Measurements from ENCODE around the gene PTPRG. TPM values are rescaled to one million over a fixed set of nuclear protein-coding genes. Genes with fewer than 3 reads are reported as not detected.

The PTPRG gene
- total RNA-seq, 2 experiments from 2014 or later = 0.03 to 0.05 TPM

- DNase-seq (no peak), ATAC-seq (ENCODE audit: poor library complexity) (no peak)
- no peaks in the 10 kb centered on the region for H3K27me3 ChIP-seq (ENCODE audit: control insufficient read depth in 1 of 2, insufficient read depth in 2 of 2, low read length in 2 of 2)
- ChIA-PET CTCF (no interaction called here), POLR2A (no interaction called here)
- no peaks in the 10 kb centered on the region for H3K4me1 ChIP-seq (ENCODE audit: insufficient read depth, low read length)
- no peaks in the 10 kb centered on the region for H3K9me3 ChIP-seq (ENCODE audit: control insufficient read depth in 1 of 2, insufficient read depth in 1 of 2, low read length in 2 of 2)
- H3K4me1 Mint-ChIP-seq (ENCODE audit: low read depth) = no peaks in the 10 kb centered on the region
- no peak overlapping the region for H3K4me3 ChIP-seq (ENCODE audit: low read length)
- H3K27ac ChIP-seq (ENCODE audit: low read depth in 1 of 2, low read length in 2 of 2) = no peak overlapping the region
- H3K4me3 Mint-ChIP-seq = no peak overlapping the region
- intact Hi-C loops (cut with DNase I, micrococcal nuclease) = no loop called here
- H3K27me3 Mint-ChIP-seq = no peaks in the 10 kb centered on the region
- no peaks in the 10 kb centered on the region for H3K36me3 Mint-ChIP-seq (ENCODE audit: low read depth)
- no peak for TF ChIP-seq CTCF (IDR thresholded peaks at IDR 0.05)
- H3K36me3 ChIP-seq (ENCODE audit: insufficient read depth, low read length) = no peaks in the 10 kb centered on the region
- no peak overlapping the region for H3K27ac Mint-ChIP-seq
- peaks cover 2% of the 10 kb centered on the region for H3K9me3 Mint-ChIP-seq
These were observed 33.0 kb downstream of the PTPRG start for GRCh38 chr3:61594144-61594963.

GRCh38 chr3:61594964-61595285 is 33.6 kb downstream of the PTPRG start:
- Mint-ChIP-seq H3K4me3 (no peak overlapping the region), H3K4me1 (ENCODE audit: low read depth) (no peaks in the 10 kb centered on the region), H3K36me3 (ENCODE audit: low read depth) (no peaks in the 10 kb centered on the region), H3K27me3 (no peaks in the 10 kb centered on the region), H3K9me3 (peaks cover 2% of the 10 kb centered on the region), H3K27ac (no peak overlapping the region)
- DNase-seq = no peak
- H3K27ac ChIP-seq (ENCODE audit: low read depth in 1 of 2, low read length in 2 of 2) = no peak overlapping the region
- TF ChIP-seq CTCF (IDR thresholded peaks at IDR 0.05) = no peak
- no peaks in the 10 kb centered on the region for H3K36me3 ChIP-seq (ENCODE audit: insufficient read depth, low read length)
- ATAC-seq (ENCODE audit: poor library complexity) = no peak
- no peaks in the 10 kb centered on the region for H3K9me3 ChIP-seq (ENCODE audit: control insufficient read depth in 1 of 2, insufficient read depth in 1 of 2, low read length in 2 of 2)
- POLR2A ChIA-PET = no interaction called here
- CTCF ChIA-PET = no interaction called here
- H3K4me1 ChIP-seq (ENCODE audit: insufficient read depth, low read length) = no peaks in the 10 kb centered on the region
- intact Hi-C loops (cut with DNase I, micrococcal nuclease) = no loop called here
- no peaks in the 10 kb centered on the region for H3K27me3 ChIP-seq (ENCODE audit: control insufficient read depth in 1 of 2, insufficient read depth in 2 of 2, low read length in 2 of 2)
- H3K4me3 ChIP-seq (ENCODE audit: low read length) = no peak overlapping the region

GRCh38 chr3:61595288-61595687 is 33.9 kb downstream of the PTPRG start:
- Histone ChIP-seq H3K36me3 (ENCODE audit: insufficient read depth, low read length) (no peaks in the 10 kb centered on the region), H3K4me3 (ENCODE audit: low read length) (no peak overlapping the region), H3K4me1 (ENCODE audit: insufficient read depth, low read length) (no peaks in the 10 kb centered on the region), H3K27ac (ENCODE audit: low read depth in 1 of 2, low read length in 2 of 2) (no peak overlapping the region), H3K27me3 (ENCODE audit: control insufficient read depth in 1 of 2, insufficient read depth in 2 of 2, low read length in 2 of 2) (no peaks in the 10 kb centered on the region), H3K9me3 (ENCODE audit: control insufficient read depth in 1 of 2, insufficient read depth in 1 of 2, low read length in 2 of 2) (no peaks in the 10 kb centered on the region)
- DNase-seq (no peak), ATAC-seq (ENCODE audit: poor library complexity) (no peak)
- Mint-ChIP-seq H3K4me3 (no peak overlapping the region), H3K9me3 (peaks cover 2% of the 10 kb centered on the region), H3K27ac (no peak overlapping the region), H3K27me3 (no peaks in the 10 kb centered on the region), H3K36me3 (ENCODE audit: low read depth) (no peaks in the 10 kb centered on the region), H3K4me1 (ENCODE audit: low read depth) (no peaks in the 10 kb centered on the region)
- ChIA-PET POLR2A (no interaction called here), CTCF (no interaction called here)
- intact Hi-C loops (cut with DNase I, micrococcal nuclease) = no loop called here
- no peak for TF ChIP-seq CTCF (IDR thresholded peaks at IDR 0.05)

Data from CD4-positive, alpha-beta T cell (primary cell).